Stimulated activated CD4-positive, alpha-beta T cell treated with anti-CD3 and anti-CD28 coated beads, Interleukin-1b, Interleukin-23, amount 100 ng/mL, for 24 hours (primary cell): ENCODE measurements around the gene STMN1.

ENCODE experiments used
- DNase-seq, 4 experiments: peaks; one replicate each; pipeline ENCODE4 v3.0.0-alpha.2; 2020; ENCODE audit warnings: low read depth in 4 of 4, low spot score in 1 of 4

The STMN1 gene

DNA sequence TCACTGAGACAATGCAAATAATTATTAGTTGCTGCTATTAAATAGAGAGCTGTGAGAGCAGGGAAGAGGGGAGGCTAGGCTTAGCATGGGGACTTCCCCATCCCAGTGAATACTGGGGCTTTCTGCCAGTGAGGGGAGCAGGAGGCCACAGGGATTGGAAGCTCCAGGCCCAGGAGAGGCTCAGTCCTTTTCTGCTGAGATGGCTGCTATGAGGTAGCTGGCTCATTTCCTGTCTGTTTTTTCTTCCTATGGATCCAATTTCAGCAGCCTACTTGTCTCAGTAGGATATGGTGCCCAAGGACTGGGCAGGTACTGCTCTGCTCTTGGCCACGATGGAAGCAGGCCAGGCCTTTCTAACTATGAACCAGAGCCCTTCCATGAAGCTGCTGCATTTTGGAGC, 10.0 kb downstream of the STMN1 start:
- DNase-seq, result no peak

DNA sequence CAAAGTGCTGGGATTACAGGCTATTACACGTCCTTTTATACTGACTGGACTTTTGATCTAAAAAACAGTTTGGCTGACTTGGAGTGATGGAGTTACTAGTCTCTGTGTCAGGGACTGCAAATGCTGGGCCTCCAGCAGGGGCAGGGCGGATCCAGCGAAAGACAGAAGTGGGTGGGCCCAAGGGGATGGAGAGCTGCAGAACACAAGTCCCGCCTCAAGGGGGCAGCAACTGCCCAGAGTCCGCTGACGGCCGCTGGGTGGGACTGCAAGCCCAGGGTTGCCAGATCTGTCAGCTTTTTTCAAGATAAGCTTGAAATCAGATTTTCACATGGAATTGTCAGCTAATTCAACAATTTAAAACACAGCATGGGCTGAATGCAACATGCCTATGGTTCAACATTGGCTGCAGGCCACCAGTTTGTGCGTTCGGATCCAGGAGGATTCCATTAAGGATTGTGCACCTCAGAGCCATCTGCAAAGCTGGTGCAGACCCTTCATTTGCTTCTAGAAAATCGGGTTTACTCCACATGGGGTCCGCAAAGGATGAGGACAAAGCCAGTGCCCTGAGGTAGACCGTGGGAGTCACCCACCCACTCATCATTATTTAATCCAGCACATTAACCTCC, 10.7 kb downstream of the STMN1 start:
- DNase-seq, result peak; percentile 68 to 82 (median 79)

DNA sequence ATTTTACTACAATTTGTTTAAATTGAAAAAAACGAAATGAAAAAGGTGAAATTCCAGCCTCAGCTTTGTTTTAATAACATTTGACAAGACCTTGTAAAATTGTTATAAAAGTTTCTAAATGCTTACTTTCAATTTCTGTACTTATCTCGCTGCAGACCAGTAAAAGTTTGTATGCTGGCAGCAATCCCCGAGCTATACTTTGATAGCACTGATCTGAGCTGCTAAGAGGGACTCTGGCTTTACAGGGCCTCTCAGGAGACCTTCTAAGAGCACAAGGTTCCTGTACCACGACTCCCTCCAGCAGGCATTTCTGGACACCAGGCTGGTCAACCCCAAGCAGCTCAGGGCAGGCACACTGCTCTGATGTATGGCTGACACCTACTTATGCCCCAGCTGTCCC, 13.1 kb downstream of the STMN1 start:
- no peak for DNase-seq

DNA sequence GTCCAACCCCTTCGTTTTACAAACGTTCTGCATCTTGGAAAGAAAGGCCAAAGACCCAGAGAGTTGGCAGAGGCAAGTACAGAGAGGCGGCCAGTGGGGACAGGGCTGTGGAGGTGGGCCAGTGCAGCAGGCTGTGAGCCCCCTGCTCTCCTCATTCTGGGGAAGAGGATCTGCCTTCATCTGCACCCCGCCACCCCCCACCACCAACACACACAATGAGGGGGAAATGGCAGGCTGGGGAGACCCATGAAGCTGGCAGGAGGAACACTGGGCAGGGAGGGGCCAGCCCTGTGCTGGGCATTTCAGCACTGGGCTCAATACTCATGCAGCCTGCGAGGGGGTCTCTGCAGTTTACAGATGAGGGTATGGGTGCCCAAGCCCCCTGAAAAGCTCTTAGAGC, 14.6 kb downstream of the STMN1 start:
- DNase-seq, result no peak

DNA sequence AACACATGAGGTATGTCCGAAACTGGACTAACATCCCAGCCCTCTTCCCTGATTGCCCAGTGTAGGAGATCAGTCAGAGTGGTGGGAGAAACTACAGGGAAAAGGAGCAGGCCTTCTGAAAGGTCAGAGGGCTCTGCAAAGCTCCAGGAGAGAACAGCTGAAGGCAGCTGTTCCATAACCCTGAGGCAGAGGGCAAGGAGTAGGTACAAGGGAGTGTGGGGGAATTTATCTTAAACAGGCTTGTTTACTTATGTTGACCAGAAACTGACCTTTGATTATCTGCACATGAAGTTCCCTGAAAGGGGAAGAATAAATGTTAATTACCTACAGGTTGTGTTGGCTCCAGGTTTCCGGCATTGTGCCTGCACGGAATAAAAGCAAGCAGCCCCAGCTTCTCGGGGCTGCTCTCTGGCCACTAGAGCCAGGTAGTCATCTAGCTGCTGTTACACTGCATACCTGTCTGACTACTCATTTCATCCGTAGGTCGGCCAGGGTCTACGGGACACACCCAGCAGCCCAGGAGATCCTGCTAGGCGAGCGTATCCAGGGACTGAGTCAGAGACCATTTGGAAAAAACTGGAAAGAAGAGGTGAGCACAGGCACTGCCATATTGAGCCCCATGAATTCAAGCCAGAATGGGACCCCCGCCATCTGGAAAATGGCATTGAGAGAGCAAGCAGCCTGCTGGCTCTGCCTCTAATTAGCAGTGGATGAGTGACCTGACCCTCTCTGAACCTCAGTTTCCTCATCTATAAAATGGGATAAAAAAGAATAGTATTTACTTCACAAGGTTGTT, 15.8 kb downstream of the STMN1 start:
- DNase-seq, result no peak

DNA sequence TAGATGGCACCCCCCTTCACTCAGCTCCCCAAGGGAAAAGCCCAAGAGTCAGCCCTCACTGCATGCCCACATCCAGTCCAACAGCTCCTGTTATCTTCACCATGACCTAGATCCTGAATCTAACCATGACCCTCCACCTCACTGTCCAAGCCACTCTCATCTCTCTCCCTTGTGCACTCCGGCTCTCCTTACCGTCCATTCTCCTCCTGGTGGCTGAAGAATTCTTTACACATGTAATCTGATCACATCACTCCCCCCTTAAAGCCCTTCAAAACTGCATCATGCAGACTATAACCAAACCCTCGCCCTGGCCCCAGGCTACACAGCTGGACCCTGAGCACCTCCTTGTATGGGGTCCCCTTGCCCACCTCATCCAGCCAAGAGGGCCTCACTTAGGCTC, 16.7 kb downstream of the STMN1 start:
- DNase-seq, result no peak

DNA sequence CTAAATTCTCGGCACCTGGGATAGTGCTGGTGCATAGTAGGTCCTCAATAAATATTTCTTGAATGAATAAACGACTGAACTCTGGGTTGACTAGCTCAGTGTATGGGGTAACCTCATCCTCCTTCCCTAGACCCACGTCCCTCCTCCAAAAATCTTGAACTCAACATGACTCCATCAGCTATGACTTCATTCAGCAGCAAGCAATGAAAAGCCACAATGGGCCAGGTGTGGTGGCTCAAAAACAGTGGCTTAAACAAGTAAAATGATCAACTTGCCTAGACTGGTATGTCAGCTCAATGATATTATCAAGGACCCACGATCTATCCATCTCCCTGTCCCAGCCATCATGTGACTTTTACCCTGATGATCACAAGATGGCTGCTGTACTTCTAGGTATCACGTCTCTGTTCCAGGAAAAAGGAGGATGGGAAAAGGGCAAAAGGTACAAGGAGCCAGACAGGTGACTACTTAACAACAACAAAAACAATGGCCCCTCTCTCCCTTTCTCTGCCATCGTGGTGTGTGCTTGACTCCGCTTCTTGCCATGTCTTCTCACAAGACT, 17.7 kb downstream of the STMN1 start:
- no peak for DNase-seq

DNA sequence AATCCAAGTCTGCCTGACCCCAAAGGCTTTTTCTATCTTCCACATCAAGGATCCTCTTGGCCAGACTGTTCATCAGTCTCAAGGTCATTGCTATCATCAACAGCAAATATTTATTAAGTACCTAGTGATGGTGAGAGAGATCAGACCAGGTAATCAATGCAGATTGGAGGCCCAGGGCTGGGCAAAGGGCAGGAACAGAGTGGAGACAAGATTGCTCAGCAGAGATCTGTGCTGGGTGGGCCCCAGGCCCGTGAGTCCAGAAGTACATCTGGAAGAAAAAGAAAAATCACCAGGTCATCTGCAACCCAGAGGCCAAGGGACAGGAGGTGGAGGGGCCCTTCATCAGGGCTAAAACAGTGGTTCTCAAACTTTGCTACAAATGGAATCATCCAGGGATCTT, 20.6 kb downstream of the STMN1 start:
- no peak for DNase-seq

DNA sequence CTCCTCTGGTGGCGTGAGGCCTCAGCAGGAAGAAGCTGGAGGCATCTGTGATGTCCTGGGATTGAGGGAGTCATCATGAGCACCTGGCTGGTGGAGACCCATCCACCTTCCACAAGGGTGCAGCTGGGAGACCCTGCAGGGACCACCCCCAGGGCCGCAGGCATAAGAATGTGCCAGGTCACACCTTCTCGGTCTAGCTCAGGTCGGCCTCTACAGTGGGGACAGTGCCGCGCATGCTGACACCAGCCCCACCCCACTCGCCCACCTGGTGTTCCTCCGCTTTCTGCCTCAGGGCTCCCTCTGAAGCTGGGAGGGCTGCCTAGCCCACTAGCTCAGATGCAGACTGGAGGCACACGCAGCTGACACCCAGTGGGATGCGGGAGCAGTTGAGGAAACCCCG, 25.0 kb downstream of the STMN1 start:
- DNase-seq, result no peak

DNA sequence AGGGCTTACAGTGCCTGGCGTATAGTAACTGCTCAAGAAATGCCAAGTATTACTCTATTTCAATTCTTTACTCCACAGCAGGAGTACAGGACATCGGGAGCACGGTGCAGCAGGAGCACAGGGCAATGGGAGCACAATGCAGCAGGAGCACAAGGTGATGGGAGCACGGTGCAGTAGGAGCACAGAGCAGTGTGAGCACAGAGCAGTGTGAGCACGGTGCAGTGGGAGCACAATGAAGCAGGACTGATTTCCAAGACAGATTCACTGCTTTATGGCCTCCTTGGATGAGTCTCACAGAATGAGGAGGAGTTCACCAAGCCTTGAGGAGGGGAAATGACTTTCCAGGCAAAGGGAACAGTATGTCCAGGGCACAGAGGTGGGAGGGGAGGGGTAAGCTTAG, 25.7 kb downstream of the STMN1 start:
- no peak for DNase-seq

DNA sequence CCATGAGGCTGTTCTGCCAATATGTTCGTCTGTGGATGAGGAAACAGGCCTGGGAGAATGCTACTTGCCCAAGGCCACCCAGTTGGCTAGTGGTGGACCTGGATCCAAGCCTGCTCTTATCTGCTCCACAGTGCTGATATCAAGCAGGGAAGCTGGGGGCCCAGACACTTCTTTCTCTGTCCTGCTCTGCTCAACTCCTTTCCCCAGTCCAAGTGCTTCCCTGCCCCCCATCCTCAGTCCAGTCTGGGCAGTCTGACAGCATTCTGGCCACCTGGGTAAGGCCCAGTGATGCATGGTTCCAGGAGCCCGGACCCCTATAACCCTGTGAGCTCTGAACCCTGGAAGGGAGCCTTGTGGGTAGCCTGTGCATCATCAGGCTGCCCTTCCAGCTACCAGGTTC, 26.5 kb downstream of the STMN1 start:
- DNase-seq, result no peak

DNA sequence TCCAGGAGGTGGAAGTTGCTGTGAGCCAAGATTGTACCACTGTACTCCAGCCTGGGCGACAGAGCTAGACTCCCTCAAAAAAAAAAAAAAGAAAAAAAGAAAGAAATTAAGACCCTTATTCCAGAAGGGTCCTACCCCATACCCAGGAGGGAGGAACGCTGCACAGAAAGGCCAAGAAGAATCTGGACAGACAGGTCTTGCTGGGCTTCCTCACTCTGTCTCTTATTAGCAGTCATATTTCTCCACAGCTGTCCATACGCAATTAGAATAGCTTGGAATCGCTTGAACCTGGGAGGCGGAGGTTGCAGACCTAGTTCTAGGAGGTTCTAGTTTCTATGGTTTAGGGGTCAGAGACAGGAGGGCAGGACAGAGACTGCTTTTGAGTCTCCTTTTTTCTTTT, 27.5 kb downstream of the STMN1 start:
- no peak for DNase-seq

DNA sequence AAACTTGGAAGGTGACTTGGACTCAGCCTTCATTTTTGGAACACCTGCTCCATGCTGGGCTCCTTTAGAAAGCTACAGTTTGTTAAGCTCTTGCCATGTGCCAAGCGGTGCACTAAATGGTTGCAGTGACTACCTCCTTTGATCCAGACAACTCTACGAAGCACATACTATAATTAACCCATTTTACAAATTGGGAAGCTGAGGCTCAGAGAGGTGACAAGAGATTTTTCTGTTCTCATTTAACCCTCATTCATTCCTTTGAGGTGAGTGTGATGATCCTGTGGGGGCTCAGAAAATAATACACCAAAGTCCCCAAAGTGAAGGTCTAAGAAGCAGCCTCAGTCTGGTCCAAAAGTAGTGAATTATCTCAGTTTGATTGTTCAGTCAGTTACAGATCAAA, 29.1 kb downstream of the STMN1 start:
- no peak for DNase-seq

DNA sequence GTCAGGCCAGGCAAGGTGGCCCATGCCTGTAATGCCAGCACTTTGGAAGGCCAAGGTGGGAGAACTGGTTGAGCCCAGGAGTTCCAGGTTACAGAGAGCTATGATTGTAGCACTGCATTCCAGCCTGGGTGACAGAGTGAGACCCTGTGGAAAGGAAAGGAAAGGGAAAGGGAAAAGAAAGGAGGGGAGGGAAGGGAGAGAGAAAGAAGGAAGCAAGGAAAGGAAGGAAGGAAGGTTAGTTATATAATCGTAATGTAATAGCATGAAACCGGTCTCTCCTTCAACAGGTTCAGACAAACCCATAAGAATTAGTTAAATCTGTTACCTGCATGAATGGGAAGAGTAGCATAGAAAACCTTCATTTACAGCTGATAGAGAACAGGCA, 29.5 kb downstream of the STMN1 start:
- no peak for DNase-seq

DNA sequence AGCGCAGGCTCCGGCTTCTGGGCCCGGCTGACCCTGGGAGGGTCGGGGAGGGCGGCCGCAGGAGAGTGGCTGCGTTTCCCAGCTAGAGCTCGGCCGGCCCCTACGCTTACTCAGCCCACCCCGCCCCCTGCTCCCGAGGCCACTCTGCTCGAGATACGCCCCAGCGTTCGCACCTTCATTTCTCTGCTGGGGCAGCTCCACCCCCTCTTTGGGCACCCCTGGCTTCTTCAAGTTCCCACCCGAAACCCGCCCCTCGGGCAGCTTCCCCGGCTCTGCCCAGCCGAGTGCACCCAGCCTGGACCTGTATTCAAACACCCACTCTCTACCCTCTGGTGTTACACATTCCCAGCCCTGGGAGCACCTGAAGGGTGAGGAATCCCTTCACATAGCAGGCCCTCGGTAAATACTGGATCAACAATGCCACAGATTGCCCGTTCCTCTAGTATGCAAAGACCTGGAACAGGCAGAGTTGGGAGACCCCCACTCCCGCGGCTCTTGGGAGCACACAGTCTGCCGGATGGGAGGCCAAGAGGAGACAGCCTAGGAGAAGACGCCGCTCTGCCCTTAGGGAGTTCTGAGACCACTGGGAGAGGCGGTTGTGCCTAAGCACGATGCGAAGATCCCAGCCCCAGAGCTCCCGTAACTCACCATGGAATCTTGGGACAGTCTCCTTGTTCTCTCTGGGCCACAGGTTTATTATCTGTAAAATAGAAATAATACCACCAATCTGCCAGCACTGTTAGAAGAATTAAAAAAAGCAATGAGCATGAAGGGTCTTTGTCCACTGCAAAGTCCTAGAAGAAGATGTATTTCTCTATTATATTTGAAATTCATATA, 30.1 kb downstream of the STMN1 start:
- DNase-seq, result peak in 1 of 4 experiments; percentile 23

DNA sequence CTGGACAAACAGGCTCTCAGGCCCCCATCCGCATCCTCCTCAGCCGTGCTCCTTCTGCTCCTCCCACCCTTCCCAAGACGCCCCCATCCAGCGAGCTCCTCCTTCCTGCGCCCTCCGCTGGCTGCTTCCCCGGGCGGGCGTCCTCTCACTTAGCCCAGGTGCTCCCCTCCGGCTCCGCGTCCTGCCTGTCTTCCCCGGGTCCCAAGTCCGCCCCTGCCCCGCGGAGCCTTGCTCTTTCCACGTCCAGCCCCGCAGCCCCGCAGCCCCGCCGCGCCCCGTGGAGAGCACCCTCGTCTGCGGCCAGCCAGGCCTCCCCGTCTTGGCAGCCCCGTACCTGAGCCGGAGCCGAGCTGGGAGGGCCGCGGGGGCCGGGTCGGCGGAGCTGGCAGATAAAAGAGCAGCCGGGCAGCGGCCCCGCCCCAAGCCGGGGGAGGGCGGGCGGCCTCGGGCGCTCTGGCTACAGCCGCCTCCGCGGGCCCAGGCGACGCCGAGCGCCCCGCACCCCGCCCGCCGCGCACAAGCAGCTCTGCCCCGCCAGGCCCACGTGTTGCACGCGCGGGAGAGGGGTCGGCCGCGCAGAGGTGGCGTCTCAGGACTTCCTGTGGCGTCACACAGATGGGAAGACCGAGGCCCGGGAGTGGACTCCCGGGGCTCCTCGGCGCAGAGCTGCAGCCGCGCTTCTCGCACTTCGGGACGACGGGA, 30.9 kb downstream of the STMN1 start, which contains the start of gene PAQR7:
Gene PAQR7 (minus strand): TSS at position 555 of the 702 bp plus-strand sequence. CDS start 11,869 bp downstream, outside the sequence.
- peak; percentile 16 to 61 (median 32) for DNase-seq

DNA sequence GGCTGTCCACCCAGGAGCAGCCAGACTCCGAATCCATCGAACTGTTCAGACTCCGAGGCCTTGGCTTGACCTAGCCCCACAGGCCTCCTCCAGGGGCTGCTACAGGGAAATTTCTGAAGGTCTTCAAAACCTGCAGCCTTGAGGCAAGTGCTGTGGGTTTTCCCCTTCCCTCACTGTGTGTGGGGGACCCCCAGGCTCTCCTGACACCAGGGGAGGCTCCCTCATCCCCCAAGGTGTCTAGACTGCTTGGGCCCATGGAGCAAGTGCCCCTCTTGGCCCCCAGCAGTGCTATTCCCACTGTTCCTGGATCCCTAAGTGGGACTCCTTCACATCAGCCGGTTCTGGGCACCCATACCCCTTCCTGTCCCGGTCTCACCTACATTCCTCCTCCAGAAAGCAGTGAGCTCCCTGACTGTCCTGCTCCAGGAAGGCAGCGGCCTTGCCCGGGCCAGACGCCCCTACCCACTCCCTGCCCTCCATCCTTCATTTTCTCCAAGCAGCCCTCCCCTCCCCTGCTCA, 31.5 kb downstream of the STMN1 start:
- DNase-seq, result no peak

DNA sequence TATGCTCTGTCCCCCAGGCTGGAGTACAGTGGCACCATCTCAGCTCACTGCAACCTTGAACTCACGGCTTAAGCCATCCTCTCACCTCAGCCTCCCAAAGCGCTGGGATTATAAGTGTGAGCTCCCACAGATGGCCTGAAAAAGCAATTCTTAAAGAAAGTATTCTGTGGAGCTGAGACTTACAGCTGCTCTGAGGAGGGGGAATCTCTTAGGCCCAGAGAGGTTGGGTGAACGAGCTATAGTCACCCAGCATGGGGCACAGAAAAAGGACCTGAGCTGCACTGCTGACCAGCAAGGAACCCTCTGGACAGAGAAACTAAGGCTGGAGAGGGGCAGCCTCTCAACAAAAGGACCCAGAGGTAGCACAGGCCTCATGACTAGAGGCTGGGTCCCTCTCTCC, 32.0 kb downstream of the STMN1 start:
- no peak for DNase-seq

DNA sequence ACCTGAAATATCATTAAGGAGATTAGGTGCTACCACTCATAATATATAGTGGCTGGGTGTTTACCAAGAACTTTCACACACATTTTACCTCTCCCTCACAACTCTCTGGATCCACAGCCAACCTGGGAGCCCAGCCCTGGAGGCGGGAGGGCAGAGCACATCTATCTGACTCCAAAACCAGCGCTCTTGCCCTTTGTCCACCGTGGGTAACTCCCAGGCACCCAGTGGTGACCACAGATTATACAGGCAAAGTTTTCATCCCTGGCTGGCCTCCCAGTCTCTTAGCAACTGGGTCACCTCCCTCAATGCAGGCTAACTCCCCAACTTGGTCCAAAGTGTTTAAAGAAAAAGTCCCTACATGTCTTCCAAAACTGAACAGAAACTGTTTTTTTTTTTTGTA, 33.1 kb downstream of the STMN1 start:
- DNase-seq, result no peak

DNA sequence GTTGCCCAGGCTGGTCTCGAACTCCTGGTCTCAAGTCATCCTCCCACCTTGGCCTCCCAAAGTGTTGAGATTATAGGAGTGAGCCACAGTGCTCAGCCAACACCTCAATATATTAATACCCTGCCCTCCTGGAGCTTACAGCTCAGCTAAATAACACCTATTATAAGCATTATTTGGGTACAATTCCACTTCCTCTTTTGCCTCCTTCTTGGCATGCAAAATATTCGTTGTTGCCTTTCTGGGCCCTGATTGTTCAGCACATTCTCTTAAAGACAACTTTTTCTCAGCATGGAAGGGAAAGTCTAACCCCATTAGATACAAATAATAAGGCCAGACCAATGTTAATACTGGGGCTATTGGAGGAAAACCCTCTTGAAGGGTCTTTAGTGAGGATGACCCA, 33.5 kb downstream of the STMN1 start:
- no peak for DNase-seq
